H1 (cell line): Measurements from ENCODE around the gene TRAPPC8. TPM values are rescaled to one million over a fixed set of nuclear protein-coding genes. Genes with fewer than 3 reads are reported as not detected.

Experiments
- ASH2L ChIP-seq: fragments of 200-600, 300-600 bp; sonication (generic); IDR thresholded peaks from one replicate; pipeline ENCODE4 v1.7.1; 2017; ENCODE audit warnings: low read length
- BCL11A ChIP-seq, 2 experiments: IDR thresholded peaks; one replicate each; pipeline ENCODE4 v1.6.1; 2011; ENCODE audit warnings: low read depth in 2 of 2, low read length in 2 of 2, mild to moderate bottlenecking in 2 of 2
- CBX8 ChIP-seq: fragments of 300-800, 300-1000 bp; sonication (generic); IDR thresholded peaks from 2 replicates; pipeline ENCODE4 v1.7.1; 2016; ENCODE audit warnings: low read depth, low read length, borderline replicate concordance
- CHD7 ChIP-seq: fragments of 300-600 bp; sonication (generic); IDR thresholded peaks from 2 replicates; pipeline ENCODE4 v1.7.1; 2012; ENCODE audit warnings: low read length, moderate library complexity, mild to moderate bottlenecking, inconsistent platforms; ENCODE audit not compliant: insufficient replicate concordance
- CREB1 ChIP-seq: IDR thresholded peaks from 2 replicates; pipeline ENCODE4 v1.6.1; 2012; ENCODE audit warnings: inconsistent platforms
- EP300 ChIP-seq, 2 experiments: IDR thresholded peaks; 1 replicate in 1 of 2; 2 replicates in 1 of 2; pipeline ENCODE4 v1.6.1; 2011 to 2012; ENCODE audit warnings: low read depth in 2 of 2, low read length in 2 of 2, mild to moderate bottlenecking in 2 of 2, borderline replicate concordance in 1 of 2, inconsistent platforms in 1 of 2, moderate library complexity in 1 of 2
- MAFK ChIP-seq: IDR thresholded peaks from 2 replicates; pipeline ENCODE4 v1.6.1; 2012; ENCODE audit warnings: low read depth, mild to moderate bottlenecking, improper control_type of control experiment, low read length
- NRF1 ChIP-seq: IDR thresholded peaks from 2 replicates; pipeline ENCODE4 v1.6.1; 2011; ENCODE audit warnings: mild to moderate bottlenecking, low read depth, low read length, improper control_type of control experiment
- RBBP5 ChIP-seq: IDR thresholded peaks from 2 replicates; pipeline ENCODE4 v1.7.1; 2012; ENCODE audit warnings: low read depth, mild to moderate bottlenecking, inconsistent platforms, low read length, moderate library complexity, borderline replicate concordance
- SAP30 ChIP-seq: fragments of 300-600 bp; sonication (generic); IDR thresholded peaks from 2 replicates; pipeline ENCODE4 v1.7.1; 2012; ENCODE audit warnings: low read length, moderate library complexity, mild to moderate bottlenecking, inconsistent platforms; ENCODE audit not compliant: insufficient read depth, insufficient replicate concordance
- SIX5 ChIP-seq: IDR thresholded peaks from 2 replicates; pipeline ENCODE4 v1.6.1; 2011; ENCODE audit warnings: mild to moderate bottlenecking, low read depth, low read length
- SP1 ChIP-seq: IDR thresholded peaks from 2 replicates; pipeline ENCODE4 v1.6.1; 2011; ENCODE audit warnings: low read depth, low read length
- SP2 ChIP-seq: IDR thresholded peaks from 2 replicates; pipeline ENCODE4 v1.6.1; 2012; ENCODE audit warnings: mild to moderate bottlenecking, low read length, inconsistent platforms
- polyA plus RNA-seq, 7 experiments: library from polyadenylated mRNA; depleted of rRNA in 3 of 7; stranded (reverse) in 5 of 7; unstranded in 2 of 7; fragments of >200 nt in 5 of 7; fragments of 200-250 nt in 2 of 7; gene quantifications; 1 replicate in 5 of 7; 2 replicates in 1 of 7; 4 replicates in 1 of 7; pipeline versions ENCODE4 v1.2.1 to v1.2.3, GENCODE V29; 2011 to 2013; ENCODE audit warnings: missing spikeins in 2 of 7, mixed read lengths in 2 of 7
- total RNA-seq: library from RNA; stranded (reverse); fragmentation: NEBNext Ultra II Directional; extraction: Animal tissue kit (Norgen Biotek cat#: 25700); gene quantifications from 2 replicates; pipeline ENCODE4 v1.2.1, GENCODE V29; 2021

Gene TRAPPC8
- total and polyA plus RNA-seq, 2 of the 8 experiments (the other 6 are each of a cell fraction or from before 2014, with no cell fraction given): 43.6 to 56.5 TPM

GRCh38 chr18:31990823-31991222 is 47.9 kb upstream of the TRAPPC8 start (continued):
- TF ChIP-seq CHD7 (no peak), MAFK (no peak), EP300 (IDR thresholded peaks at IDR 0.05; ENCODE audit: borderline replicate concordance in 1 of 2, low read depth in 2 of 2, low read length in 2 of 2) (no peak), BCL11A (IDR thresholded peaks at IDR 0.05; ENCODE audit: low read depth in 2 of 2, low read length in 2 of 2) (no peak), NRF1 (no peak), RBBP5 (no peak), SP2 (no peak), CREB1 (no peak), ASH2L (no peak), SP1 (no peak), SIX5 (no peak), CBX8 (no peak), SAP30 (no peak)
